C4-2B (cell line): ENCODE results near the gene C4orf33.

Experiments used
- CTCF ChIP-seq: fragments of 450-650 bp; conservative IDR thresholded peaks from 2 replicates; pipeline ENCODE4 v1.5.1; 2017; ENCODE audit warnings: mild to moderate bottlenecking
- ZFX ChIP-seq: fragments of 450-650 bp; IDR thresholded peaks from 2 replicates; pipeline ENCODE4 v1.6.1; 2017

DNA sequence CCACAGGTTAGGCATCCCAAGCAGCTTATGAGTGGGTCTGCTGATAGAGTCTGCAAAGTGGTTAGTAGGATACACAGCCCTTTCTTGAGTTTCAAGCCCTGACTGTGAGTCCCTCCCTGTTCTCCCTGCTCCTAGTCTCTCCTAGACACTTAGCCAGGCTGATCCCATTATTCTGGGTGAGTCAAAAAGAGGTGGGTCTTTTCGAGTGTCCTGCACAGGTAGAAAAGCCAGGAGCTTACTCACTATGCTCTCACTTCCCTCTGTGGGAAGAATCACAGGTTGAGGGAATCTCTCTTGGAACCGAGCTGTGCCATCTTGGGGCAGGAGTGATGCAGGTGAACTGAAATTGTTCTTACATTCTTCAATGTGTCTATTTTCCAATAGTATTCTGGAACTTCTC is 32.3 kb upstream of the C4orf33 start:
- TF ChIP-seq CTCF, result no peak
- TF ChIP-seq ZFX, result no peak
